LHCN-M2 (cell line): Measurements from ENCODE around the gene INSYN2B. TPM values are rescaled to one million over a fixed set of nuclear protein-coding genes. Genes with fewer than 3 reads are reported as not detected.

ENCODE experiments used
- DNase-seq: peaks from one replicate; pipeline ENCODE4 v3.0.0-alpha.2; 2012; ENCODE audit warnings: low read depth
- polyA plus RNA-seq: library from polyadenylated mRNA; unstranded; fragments of >200 nt; gene quantifications from one replicate; pipeline ENCODE4 v1.2.1, GENCODE V29; 2012; ENCODE audit warnings: missing spikeins
- total RNA-seq: library from RNA; depleted of rRNA; stranded (reverse); fragments of >200 nt; gene quantifications from 2 replicates; pipeline ENCODE4 v1.2.3, GENCODE V29; 2014; rRNA removed

Gene INSYN2B
- 7.4 and 8.3 TPM in 2 replicates for total RNA-seq
- polyA plus RNA-seq = 2.4 TPM

DNA sequence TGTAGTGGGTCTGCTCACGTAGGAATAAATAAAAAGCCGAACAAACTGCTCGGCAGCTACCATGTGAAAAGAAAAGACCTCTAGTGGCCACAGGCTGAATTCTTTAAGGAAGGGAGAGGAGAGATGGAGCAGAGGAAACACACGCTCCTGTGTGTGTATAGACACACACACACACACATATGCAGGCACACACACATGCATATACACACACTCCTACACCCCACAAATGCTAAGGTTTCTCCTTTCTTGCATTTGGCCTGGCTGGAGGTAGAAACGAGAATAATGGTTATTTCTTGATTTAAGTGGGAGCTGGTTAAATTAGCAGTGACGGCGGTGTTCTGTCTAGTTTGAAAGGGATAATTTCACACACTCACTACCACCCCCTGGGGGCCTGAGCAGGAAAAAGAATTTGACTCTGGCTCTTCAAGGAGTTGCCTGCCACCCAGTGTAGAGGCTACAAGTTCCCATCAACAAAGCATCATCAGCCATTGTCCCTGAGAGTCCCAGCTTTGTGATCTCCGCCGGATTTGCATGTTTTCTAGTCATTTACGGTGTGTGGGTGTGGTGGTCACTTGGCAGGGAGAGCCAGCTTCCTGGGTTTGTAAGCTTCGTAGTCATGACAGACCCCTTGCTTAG, at the start of gene INSYN2B:
Gene INSYN2B (minus strand): TSS at position 78 of the 636 bp plus-strand sequence. CDS start 96,597 bp downstream, outside the sequence.
- peak; percentile 90 for DNase-seq

DNA sequence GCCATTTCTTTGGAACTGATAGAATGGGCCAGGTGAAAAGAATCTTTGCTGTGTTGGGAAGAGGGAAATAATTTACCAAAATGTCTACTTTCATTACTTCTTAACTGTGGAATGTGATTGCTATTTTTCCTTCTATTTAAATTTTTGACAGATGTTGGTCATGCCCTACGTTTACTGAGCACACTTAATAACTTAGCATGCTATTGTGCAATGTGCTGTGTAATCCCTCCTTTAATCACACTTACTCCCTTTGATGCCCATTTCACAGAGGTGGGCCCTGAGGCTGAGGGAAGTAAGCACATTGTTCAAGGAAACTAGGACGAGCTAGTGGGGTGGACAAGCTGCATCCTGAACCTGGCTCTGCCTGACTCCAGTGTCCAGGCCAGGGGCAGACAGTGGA, 47.8 kb upstream of the INSYN2B start:
- peak; percentile 0 for DNase-seq

GRCh38 chr5:170025853-170026252, 45.6 kb upstream of the INSYN2B start:
- DNase-seq = no peak

DNA sequence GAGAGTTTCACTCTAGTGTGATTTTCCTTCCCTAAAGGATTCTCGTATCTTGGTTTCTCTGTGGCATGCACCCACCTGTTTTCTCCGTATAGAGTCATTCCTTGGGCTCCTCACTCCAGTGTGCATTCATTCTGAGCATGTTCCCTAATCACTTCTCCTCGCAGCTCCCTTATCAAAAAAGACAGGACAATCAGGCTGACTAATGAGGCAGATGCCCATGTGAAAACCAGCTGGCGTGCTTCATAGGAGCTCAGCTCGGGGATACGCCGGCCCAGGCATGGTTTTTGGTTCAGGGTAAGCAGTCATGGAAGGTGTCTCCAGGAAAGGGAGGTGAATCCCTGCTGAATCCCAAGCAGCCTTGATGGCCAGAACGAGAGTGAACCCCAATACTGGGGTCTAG, 41.2 kb upstream of the INSYN2B start:
- no peak for DNase-seq

- no peak for DNase-seq
These were observed 40.1 kb upstream of the INSYN2B start for GRCh38 chr5:170020423-170020822.

GRCh38 chr5:170012622-170013021, 32.3 kb upstream of the INSYN2B start:
- no peak for DNase-seq

DNA sequence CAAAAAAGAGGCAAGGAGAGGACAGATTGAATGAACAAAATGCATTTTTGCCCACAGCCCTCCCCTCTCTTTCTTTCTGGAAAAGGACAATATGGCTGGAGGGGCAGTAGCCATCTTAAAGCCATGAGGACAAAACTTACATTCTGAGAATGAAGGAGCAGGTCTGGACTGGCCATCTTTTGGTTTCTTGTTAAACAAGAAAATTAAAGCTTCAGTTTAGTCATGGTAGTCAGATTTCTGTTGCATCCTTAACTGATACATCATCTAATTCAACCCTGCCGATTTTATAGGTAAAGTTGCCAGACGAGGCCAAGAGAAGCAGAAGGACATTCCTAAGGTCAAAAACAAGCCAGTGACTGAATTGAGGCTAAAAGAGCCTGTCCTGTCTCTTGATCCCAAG, 31.5 kb upstream of the INSYN2B start:
- no peak for DNase-seq

DNA sequence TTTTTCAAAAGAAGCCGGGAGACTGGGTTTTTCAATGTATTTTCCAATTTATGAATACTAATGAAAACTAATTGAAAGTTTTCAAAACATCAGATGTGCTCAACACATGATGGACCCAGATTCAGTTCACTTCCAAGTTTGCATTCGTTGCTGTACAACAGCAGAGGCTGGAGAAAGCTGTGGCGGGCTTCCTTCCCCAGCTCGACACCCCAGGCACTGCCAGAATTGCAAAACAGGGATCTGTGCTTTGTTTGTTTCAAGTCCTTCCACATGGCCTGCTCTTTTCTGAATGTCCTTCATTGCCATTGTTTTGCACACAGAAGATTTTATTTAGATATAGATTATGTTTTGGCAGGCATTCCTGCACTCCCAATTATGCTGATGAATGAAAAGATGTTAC, 30.3 kb upstream of the INSYN2B start:
- DNase-seq = no peak

DNA sequence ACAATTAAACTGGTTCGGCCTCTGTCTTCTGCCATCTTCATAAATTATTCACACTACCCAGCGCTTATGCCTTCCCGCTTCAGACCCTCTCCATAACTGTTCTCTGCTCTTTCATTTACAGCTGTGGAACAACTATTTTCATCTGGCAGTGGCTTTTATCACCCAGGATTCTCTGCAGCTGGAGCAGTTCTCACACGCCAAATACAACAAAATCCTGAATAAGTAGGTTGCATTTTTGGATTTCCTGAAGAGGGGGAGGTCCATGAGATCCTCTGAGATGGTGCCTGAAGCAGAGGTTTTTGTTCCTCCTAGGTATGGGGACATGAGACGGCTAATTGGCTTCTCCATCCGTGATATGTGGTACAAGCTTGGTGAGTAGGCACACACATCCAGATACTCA, 28.1 kb upstream of the INSYN2B start:
- DNase-seq = no peak

DNA sequence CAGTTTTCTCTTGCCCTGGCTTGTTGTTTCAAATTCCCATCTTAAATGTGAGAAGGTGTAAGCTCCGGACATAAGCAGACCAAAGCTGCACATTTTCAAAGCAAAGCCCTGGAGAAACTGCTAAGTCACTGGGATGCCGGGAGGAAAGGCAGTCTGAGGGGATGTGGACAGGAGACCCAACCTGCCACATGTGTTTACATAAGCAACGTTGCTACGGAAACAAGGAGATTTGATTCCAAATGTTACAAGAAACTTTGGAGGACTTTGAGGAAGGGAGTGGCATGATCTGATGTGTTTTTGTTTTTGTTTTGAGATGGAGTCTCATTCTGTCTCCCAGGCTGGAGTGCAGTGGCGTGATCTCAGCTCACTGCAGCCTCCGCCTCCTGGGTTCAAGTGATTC, 25.7 kb upstream of the INSYN2B start:
- DNase-seq = peak; percentile 7

- no peak for DNase-seq
These were observed 19.9 kb upstream of the INSYN2B start for GRCh38 chr5:170000155-170000554.

DNA sequence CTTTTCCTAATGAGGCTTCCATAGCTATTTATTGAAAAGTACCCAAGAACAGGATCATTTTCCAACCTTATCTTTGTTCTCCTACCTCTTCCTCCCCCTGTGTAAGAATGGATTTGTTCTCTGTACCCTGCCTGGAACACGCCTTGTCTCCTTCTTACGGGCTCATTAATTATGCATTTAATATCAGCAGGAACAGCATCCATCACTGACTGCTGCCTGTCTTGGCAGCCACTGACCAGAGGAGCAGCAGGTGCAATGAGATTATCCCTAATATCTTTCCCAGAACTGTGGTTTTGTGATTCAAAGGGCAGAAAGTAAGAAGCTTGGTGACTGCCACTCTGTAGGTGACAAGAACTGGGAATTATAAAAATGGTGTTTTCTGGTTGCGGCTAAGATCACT, 19.3 kb upstream of the INSYN2B start:
- no peak for DNase-seq

DNA sequence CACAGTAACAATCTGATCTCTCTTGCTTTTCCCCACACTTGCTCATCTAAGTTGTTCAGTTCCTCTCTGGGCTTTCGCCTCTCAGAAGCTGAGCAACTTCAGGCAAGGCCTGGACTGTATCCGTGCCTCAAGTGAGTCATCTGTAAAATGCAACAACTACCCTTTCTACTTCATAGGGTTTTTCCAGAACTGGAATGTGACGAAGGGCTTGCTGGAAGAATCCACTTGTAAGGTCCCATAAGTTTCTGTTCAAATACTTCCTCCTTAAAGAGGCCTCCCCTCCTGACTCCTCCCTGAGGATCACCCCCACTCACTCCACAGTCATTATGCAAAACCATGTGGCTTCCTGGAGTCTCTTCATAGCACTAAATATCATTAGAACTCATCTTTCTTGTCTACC, 17.5 kb upstream of the INSYN2B start:
- DNase-seq = no peak

DNA sequence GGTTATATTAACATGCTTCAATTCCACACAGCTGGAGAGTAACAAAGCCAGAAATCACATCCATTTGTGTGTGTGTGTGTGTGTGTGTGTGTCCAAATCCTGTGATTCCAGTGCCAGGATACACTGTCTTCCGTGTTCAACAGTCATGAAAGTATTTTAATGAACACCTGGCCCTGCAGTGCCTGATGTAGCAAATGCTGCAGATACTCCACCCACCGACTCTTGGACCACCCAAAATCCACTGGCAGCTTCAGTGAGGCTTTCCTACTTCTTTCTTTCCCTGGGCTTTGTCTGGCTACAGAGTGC, 13.1 kb upstream of the INSYN2B start:
- no peak for DNase-seq

- no peak for DNase-seq
These were observed 12.6 kb upstream of the INSYN2B start for GRCh38 chr5:169992789-169993484.

DNA sequence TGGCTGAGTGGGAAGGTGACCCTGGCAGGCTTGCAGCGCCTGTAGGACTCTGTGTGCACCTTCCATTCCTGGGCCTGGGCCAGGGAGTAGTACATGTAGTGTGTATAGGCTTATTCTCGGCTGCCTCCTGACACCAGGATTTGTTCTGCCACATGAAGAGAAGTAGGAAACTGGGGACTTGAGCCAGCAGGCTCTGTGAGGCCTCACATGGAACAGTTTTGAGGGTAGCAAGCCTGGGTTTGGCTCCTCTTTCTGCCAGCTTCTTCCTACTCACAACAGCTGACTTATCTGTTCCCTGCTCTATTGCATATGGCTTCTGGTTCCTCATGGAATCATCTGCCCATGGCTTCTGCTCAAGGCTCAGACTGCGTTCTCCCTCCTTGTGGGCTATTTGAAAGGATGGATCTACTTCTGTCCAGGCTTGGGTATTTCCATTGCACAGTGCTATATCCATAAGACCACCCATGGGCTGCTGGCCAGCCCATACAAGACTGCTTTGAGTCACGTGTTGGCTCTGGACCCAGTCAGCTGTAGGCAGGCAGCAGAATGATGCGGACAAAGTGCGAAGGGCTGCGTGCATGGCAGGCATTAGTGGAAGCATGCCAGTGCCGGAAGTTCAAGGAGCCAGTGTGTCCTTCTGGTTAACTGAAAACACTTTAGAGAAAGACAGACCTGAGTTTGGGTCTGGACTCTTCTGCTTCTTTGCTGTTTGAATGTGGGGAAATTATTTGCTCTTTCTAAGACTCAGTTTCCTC, 11.0 kb upstream of the INSYN2B start:
- DNase-seq = no peak

GRCh38 chr5:169989365-169989764, 9.1 kb upstream of the INSYN2B start:
- DNase-seq = no peak

- peak; percentile 46 for DNase-seq
These were observed 8.7 kb upstream of the INSYN2B start for GRCh38 chr5:169988947-169989346.

- DNase-seq = no peak
These were observed 7.9 kb upstream of the INSYN2B start for GRCh38 chr5:169988206-169988605.

DNA sequence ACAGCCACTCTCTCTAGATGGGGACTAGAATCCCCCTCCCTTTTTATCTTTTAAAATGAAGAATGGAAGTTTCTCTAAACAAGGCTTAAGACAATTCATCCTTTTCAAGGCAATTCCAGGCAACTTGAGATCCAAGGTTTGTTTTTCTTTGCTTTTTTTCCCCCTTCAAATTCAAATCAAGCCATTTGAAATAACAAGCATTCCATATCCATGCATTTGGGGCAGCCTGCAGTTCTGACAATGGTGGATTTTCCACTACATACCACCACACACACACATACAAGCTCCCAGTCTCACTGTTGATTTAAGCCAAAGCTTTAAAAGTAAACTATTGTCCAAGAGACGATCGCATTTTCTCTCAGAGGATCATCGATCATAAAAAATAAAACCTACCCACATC, 424 bp downstream of the INSYN2B start:
- DNase-seq = no peak

- DNase-seq = no peak
These were observed 1.6 kb downstream of the INSYN2B start for GRCh38 chr5:169978714-169979113.

GRCh38 chr5:169974121-169974770, 6.0 kb downstream of the INSYN2B start:
- DNase-seq = no peak
